IPS-11a (cell line): ENCODE results near the gene MAX.

Experiments
- H3K4me3 ChIP-seq: one replicate; pipeline ENCODE4 v1.5.1; 2013; ENCODE audit warnings: low read depth, low read length, control low read depth

MAX gene

GRCh38 chr14:65102441-65103149 is at the start of gene MAX:
Gene MAX, minus strand, starts transcription at chr14:65102517. Its CDS starts 178 bp downstream, at chr14:65102339.
- peak within 1 kb of the TSS; percentile 78 for H3K4me3 ChIP-seq

DNA sequence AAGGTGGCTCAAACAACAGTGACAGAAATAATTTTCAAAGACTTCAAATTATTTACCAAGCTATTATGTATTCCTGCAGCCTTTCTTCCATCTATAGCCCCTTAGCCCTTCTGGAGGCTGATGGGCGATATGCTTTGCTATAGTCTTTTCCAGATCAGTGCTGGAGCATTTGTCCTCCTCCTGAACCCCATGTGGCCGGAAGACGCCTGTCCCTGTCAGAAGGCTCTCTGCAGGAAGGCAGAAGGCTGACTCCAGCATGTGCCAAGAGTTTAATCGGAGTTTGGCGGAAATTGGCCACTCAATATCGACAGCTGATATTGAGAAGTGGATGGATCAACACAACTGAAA is 49.3 kb upstream of the MAX start:
- no peak overlapping the region for H3K4me3 ChIP-seq

DNA sequence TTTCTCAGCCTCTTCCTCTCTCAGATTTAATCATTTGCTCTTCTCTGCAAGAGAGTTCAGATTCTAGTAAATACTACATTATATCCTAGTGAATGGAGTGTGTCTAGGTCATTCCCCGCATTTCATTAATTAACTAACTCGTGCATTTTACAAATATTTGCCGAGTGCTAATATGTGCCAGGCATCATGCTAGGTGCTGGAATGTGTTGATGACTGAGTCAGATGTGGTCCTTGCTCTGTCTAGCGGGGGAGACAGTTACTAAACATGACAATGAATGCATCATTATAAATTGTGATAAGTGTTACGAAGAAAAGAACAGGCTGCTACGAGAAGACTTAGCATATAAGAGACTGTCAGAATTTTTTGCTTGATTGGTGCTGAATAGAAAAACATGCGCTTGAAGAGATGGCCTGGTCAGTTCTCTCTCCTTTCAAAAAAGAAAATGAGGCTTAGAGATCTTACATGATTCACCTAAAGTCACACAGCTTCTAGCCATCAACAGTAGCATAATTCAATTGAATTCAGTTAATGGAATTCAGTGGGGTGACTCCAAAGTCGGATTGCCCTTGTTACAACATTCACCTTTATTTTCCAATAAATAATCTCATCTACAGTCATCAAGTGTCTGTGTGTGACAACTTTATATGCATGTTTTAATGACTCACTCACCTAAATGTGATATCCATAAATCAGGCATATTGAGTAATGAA is 48.7 kb upstream of the MAX start:
- no peak overlapping the region for H3K4me3 ChIP-seq

DNA sequence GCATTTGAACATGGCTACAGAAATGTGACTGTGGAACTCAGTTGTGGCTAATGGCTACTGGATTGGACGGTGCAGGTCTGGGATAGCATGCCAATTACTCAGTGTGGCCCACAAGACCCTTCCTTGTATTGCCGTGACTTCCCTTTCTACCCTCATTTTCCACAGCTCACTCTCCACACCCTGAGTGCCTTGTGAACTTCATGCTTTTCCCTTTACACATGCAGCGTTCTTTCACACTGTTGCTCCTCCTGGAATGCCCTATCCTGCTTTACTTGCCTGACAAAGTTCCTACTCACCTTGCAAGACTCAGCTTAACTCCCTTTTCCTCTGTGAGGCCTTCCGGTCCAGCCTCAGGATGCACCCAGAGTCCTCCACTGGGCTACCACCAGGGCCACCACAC is 46.8 kb upstream of the MAX start:
- no peak overlapping the region for H3K4me3 ChIP-seq

- H3K4me3 ChIP-seq, result no peak overlapping the region
Observed at GRCh38 chr14:65144170-65144569, 41.9 kb upstream of the MAX start.

GRCh38 chr14:65142914-65143625 is 40.8 kb upstream of the MAX start:
- H3K4me3 ChIP-seq, result no peak overlapping the region

- H3K4me3 ChIP-seq, result no peak overlapping the region
Observed at GRCh38 chr14:65142429-65142828, 40.1 kb upstream of the MAX start.

DNA sequence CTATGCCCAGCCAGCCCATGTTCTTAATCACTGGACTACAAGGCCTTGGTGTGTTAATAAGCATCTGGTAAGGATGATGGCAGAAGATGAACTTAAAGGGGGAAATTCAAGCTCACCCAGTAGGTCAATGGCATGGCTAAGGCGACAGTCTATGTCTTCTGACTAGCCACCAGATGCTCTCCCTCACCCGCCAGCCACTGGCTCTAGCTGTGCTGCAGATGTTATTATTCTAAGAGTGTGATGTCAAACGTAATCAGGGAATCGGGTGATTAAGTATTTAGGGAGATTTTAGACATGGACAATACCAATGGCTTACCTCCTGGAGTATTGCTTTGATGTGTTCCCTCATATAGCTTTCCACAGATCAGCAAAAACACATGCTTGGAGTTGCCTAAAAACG is 39.2 kb upstream of the MAX start:
- H3K4me3 ChIP-seq, result no peak overlapping the region

GRCh38 chr14:65137648-65138307 is 35.5 kb upstream of the MAX start:
- H3K4me3 ChIP-seq, result no peak overlapping the region

GRCh38 chr14:65134651-65135579 is 32.6 kb upstream of the MAX start:
- no peak overlapping the region for H3K4me3 ChIP-seq

DNA sequence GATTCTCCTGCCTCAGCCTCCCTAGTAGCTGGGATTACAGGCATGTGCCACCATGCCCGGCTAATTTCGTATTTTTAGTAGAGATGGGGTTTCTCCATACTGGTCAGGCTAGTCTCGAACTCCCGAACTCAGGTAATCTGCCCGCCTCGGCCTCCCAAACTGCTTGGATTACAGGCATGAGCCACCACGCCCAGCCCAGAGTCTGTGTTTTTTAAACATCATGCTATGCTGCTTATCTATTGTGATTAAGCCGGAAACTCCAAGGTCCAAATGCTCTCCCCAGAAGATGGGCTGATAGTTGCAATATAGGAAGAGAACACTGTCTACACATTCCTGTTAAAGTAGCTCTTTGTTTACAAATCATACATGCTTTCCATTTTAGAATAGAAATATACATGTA is 30.5 kb upstream of the MAX start:
- H3K4me3 ChIP-seq, result no peak overlapping the region

DNA sequence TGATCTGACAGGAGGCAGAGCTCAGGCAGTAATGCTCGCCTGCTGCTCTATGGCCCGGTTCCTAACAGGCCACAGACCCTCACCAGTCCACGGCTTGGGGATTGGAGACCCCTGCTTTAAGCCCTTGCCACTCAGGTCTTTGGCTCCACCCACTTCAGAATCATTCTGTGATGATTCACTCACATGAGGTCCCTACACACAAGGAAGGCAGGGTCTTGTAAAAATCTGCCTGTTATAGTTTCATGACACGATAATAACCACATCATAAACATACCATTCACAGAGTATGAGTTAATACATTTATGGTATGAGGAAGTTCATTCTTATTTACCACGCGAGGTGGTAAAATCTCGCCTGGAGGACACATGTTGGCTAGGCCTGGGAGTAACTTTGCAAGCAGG is 29.0 kb upstream of the MAX start:
- H3K4me3 ChIP-seq, result no peak overlapping the region

- H3K4me3 ChIP-seq, result no peak overlapping the region
Observed at GRCh38 chr14:65128096-65128495, 25.8 kb upstream of the MAX start.

DNA sequence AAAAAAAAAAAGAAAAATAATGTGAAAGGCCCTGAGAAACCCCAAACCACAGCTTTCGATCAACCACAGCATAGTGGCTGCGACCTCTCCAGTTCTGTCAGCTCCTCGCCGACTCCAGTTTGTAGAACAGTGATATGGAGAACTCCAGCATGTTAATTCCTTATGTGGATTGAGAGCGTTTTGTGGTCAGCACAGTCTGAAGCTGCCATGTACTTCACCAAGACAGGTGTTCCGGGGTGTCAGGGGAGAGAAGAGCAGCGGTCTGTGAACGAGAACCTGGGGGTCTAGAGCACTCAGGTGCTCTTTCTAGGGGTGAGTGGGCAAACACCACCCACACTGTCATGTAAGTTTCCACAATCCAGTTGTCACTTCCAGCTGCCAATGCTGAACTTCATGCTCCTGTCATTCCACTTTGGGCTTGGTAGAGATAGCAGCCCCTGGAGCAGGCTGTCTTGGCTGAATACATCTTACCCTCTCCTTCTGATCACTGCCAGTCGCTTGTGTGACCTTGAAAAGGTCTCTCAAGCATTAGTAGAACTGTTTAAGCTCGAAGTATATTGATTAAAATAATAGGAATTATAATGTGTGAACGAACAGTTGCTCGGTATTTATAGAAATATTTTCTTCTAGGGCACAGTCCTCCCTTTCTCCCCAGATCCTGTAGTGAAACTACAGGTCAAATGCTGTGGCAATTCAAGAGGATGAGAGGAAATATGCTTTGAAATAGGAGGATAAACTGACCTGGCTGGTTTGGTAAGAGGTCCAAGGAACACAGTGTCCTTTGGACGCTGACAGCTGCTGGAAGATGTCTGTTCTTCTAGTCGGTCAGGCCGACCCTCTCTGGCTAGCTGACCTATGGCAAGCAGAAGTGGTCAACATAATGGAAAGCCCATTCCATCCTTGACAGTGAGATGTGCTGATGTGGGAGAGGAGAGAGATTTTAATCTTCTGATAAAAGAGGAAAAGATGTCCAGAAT is 15.7 kb upstream of the MAX start:
- no peak overlapping the region for H3K4me3 ChIP-seq

DNA sequence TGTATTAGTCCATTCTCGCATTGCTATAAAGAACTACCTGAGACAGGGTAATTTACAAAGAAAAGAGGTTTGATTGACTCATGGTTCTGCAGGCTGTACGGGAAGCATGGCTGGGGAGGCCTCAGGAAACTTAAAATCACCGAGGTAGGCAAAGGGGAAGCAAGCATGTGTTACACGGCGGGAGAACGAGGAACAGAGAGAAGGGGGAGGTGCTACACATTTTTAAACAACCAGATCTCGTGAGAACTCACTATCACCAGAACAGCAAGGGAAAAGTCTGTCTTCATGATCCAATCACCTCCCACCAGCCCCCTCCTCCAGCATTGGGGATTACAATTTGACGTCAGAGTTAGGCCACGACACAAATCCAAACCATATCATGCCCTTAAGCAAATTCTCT is 13.3 kb upstream of the MAX start:
- H3K4me3 ChIP-seq, result no peak overlapping the region

DNA sequence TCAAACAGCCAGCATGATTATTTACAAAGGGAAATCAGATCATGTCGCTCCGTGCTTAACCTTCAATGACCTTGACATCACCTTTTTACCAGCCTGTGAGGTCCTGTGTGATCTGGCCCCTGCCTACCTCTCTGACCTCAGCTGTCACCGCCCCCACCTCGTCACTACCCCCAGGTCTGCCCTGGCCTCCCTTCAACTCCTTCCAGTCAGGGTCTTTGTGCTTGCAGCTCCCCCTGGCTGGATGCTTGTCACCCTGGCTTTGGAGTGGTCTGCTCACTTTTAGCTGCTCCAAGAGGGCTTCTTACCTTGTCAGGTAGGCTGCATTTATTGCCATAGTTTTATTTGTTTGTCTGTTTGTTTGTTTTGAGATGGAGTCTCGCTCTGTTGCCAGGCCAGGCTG is 8.2 kb upstream of the MAX start:
- H3K4me3 ChIP-seq, result no peak overlapping the region

- H3K4me3 ChIP-seq, result no peak overlapping the region
Observed at GRCh38 chr14:65109357-65109756, 7.0 kb upstream of the MAX start.

GRCh38 chr14:65107200-65107599 is 4.9 kb upstream of the MAX start:
- no peak overlapping the region for H3K4me3 ChIP-seq

DNA sequence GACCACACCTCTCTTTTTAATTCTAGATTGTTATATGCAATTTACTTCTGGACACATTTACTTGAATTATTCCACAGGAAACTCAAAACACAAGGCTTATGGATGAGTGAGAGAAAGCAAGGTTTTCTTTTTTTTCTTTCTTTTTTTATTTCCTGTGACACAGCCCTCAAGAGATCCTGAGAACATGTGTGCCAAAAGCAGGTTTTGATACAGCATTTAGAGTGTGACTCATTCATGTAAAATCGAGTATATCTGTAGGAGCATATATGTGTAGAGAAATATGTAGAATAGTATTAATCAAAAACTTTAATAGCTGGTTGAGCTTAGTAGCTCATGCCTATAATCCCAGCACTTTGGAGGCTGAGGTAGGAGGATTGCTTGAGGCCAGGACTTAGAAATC is 4.4 kb upstream of the MAX start:
- H3K4me3 ChIP-seq, result no peak overlapping the region
